GM23248 (cell line): ENCODE data around the gene TCOF1.

Experiments
- EZH2 ChIP-seq: fragments of 200-600 bp; sonication (generic); IDR thresholded peaks from 2 replicates; pipeline ENCODE4 v1.6.1; 2018; ENCODE audit warnings: antibody characterized with exemption, mild to moderate bottlenecking; ENCODE audit not compliant: insufficient read depth, poor library complexity, severe bottlenecking
- EZH2phosphoT487 ChIP-seq: fragments of 200-600 bp; sonication (generic); IDR thresholded peaks from 2 replicates; pipeline ENCODE4 v1.6.1; 2018; ENCODE audit warnings: antibody characterized with exemption, moderate library complexity, mild to moderate bottlenecking, low read depth; ENCODE audit not compliant: insufficient read depth

- TF ChIP-seq EZH2phosphoT487, result no peak
- TF ChIP-seq EZH2, result no peak
These were observed 34.4 kb upstream of the TCOF1 start for GRCh38 chr5:150323092-150323491.
